ENCODE data around the gene JAKMIP2.
"Not testable (repeated sequence)": the region's sequence is repeated elsewhere in the genome, so short reads cannot be mapped to it uniquely, and the experiment has no call there.

The JAKMIP2 gene

GRCh38 chr5:147557876-147558745, 224.4 kb downstream of the JAKMIP2 start:
- DNase-seq (ENCODE audit: low spot score): no peak

GRCh38 chr5:147555176-147555575, 227.4 kb downstream of the JAKMIP2 start:
- DNase-seq (ENCODE audit: low spot score): no peak

- no peak for DNase-seq (ENCODE audit: low spot score)
These were observed 228.2 kb downstream of the JAKMIP2 start for GRCh38 chr5:147554261-147554817.

DNA sequence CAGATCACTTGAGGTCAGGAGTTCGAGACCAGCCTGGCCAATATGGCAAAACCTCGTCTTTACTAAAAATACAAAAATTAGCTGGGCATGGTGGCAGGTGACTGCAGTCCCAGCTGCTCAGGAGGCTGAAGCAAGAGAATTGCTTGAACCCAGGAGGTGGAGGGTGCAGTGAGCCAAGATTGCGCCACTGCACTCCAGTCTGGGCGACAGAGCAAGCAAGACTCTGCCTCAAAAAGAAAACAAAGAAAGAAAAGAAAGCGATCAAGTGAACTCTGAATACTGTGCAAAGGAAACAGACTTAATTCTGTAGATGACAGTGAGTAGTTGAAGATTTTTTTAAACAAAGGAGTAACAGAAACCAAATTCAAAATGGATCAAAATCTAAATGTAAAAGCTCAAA, 228.7 kb downstream of the JAKMIP2 start:
- DNase-seq (ENCODE audit: low spot score): not testable (repeated sequence)

GRCh38 chr5:147552897-147553296, 229.6 kb downstream of the JAKMIP2 start:
- DNase-seq (ENCODE audit: low spot score): no peak

- DNase-seq (ENCODE audit: low spot score): no peak
These were observed 230.9 kb downstream of the JAKMIP2 start for GRCh38 chr5:147551677-147552076.

GRCh38 chr5:147547730-147548129, 234.8 kb downstream of the JAKMIP2 start:
- DNase-seq (ENCODE audit: low spot score): no peak

DNA sequence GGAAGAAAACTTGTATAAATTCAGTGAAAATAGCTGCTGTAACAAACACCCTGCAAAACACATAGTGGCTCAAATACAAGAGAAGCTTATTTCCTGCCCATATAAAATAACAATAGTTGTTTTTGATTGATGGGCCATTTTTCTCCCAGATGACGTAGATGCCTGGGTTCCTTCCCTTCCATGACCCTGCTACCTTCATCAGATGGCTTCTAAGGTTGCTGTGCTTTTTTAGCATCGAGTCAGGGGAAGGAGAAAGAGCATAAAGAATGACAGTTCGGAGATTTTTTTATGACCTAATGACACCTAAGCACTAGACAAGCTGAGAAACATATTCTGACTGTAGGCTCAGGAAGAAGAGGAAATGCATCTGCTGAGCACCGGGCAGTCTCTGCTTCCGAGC, 238.0 kb downstream of the JAKMIP2 start:
- no peak for DNase-seq (ENCODE audit: low spot score)

DNA sequence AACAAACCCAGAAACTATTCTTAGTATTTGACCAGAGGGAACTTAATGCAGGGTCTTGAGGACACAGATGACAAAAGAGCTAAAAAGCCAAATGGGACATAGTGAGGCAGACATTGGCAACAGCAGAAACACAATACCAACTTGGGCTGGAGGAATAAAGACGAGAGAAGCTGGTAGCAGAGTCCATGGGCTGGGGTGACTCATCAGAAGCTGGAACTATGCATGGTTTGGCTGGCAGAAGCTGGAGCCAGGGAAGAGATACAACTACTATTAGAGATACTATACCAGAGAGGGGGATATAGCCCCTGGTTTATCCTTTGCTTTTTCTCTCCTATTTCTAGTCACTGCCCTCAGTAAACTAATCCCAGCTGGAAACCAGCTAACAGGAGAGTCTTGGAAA, 243.5 kb downstream of the JAKMIP2 start:
- no peak for DNase-seq (ENCODE audit: low spot score)

GRCh38 chr5:147538236-147538635, 244.3 kb downstream of the JAKMIP2 start:
- no peak for DNase-seq (ENCODE audit: low spot score)

Data from germinal center (tissue), 1 donor.